GM10266 (cell line): ENCODE measurements around the gene MED15.
"Not testable (repeated sequence)": the region's sequence is repeated elsewhere in the genome, so short reads cannot be mapped to it uniquely, and the experiment has no call there.

Source experiments
- DNase-seq: peaks from one replicate; pipeline ENCODE4 v3.0.0; 2012; ENCODE audit errors: extremely low spot score
- TF ChIP-seq, protein P1 (sequence below): IDR thresholded peaks from 2 replicates; pipeline ENCODE4 v1.5.1; 2012; ENCODE audit warnings: mild to moderate bottlenecking, low read depth; ENCODE audit not compliant: control insufficient read depth, insufficient read depth; ENCODE audit errors: missing control alignments

Gene MED15

DNA sequence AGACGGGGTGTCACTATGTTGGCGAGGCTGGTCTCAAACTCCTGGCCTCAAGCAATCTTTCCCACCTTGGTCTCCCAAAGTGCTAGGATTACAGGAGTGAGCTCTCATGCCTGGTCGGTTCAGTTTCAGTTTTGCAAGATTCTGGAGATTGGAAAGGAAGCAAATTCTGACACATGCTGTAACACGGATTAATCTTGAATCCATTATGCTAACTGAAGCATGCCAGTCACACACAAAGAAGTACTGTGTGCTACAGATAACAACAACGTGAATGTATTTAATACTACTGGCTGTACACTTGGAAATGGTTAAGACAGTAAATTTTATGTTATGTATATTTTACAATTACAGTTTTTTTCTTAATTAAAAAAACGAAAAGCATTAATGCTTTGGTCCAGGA lies 107.6 kb downstream of the MED15 start:
- TF ChIP-seq, protein P1, sequence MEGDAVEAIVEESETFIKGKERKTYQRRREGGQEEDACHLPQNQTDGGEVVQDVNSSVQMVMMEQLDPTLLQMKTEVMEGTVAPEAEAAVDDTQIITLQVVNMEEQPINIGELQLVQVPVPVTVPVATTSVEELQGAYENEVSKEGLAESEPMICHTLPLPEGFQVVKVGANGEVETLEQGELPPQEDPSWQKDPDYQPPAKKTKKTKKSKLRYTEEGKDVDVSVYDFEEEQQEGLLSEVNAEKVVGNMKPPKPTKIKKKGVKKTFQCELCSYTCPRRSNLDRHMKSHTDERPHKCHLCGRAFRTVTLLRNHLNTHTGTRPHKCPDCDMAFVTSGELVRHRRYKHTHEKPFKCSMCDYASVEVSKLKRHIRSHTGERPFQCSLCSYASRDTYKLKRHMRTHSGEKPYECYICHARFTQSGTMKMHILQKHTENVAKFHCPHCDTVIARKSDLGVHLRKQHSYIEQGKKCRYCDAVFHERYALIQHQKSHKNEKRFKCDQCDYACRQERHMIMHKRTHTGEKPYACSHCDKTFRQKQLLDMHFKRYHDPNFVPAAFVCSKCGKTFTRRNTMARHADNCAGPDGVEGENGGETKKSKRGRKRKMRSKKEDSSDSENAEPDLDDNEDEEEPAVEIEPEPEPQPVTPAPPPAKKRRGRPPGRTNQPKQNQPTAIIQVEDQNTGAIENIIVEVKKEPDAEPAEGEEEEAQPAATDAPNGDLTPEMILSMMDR: no peak
- no peak for DNase-seq

DNA sequence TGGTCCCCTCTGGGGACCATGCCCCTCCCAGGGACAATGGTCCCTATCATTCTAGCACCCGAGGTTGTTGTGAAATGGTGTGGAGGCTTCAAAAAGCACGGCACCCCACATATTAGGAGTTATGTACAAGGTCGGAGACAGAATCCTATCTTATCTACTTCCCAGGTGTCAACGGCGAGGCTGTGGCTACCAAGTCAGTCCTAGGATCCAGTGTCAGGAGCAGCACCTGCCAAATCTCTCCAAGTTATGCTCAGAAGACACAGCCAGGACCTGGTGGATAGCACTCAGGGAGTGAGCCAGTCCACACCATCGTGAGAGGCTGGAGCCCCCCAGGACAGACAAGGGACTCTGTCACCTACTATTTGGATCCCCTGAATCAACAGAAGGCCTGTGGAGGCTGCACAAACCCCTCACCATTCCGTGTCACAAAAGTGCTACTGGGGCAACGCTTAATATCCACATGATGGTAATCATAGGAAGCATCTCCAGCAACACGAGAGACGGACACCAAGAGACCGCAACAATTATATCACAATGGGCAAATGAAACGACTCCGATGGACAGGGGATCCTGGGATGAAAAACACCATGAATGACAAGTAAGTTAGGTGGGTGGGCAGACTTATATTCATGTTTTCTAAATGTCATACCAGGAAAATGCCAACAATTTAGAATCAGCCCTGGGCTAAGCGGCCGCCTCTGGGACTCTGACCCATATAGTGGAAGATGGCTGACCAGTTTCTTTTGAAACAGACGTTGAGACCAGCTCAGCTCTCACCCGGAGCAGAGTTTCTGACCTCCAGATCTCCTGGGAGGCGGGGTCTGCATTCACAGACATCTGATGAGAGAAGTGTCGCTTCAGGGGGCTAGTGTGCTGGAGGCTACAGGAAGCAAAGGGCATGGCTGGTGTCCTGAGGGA lies 108.4 kb downstream of the MED15 start:
- no peak for DNase-seq
- TF ChIP-seq, protein P1: no peak

DNA sequence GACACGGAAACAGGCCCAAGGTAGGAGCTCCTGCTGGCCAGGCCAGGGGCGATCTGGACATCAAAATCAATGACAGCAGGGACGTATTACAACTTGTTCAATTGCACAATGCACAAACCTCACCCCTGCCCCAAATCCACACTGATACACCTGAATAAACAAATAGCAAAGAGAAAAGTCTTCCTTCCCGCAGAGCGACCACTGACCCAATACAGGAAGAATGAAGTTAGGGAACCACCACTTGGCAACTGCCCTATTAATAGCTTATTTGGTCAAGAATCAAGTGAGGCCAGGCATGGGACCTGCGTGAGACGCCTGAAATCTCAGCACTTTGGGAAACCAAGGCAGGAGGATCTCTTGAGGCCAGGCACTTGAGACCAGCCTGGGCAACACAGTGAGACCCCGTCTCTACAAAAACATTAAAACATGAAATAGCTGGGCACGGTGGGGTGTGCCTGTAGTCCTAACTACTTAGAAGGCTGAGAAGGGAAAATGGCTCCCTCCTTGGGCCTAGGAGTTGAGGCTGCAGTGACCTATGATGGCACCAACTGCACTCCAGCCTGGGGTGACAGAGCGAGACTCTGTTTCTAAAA lies 109.1 kb downstream of the MED15 start:
- no peak for DNase-seq

DNA sequence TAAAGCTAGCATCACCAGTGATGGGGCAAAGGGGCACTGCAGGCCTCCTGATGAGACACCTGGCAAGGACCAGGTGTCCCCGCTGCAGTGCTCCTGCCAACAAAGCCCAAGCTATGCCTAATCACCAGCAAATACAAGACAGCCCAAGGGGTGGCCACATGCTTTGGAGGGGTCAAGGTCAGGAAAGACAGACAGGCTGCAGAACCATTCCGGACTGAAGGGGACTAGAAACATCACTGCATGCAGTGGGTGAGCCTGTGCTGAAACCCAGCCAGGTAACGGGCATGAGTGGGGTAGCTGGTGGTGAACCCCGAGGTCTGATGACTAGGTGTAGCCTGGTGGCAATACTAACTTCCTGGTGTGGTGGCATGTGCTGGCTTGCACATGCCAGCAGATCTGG lies 111.1 kb downstream of the MED15 start:
- TF ChIP-seq, protein P1: no peak
- DNase-seq: no peak

More for the DNA sequence above, 109.1 kb downstream of the MED15 start:
- TF ChIP-seq, protein P1: no peak

DNA sequence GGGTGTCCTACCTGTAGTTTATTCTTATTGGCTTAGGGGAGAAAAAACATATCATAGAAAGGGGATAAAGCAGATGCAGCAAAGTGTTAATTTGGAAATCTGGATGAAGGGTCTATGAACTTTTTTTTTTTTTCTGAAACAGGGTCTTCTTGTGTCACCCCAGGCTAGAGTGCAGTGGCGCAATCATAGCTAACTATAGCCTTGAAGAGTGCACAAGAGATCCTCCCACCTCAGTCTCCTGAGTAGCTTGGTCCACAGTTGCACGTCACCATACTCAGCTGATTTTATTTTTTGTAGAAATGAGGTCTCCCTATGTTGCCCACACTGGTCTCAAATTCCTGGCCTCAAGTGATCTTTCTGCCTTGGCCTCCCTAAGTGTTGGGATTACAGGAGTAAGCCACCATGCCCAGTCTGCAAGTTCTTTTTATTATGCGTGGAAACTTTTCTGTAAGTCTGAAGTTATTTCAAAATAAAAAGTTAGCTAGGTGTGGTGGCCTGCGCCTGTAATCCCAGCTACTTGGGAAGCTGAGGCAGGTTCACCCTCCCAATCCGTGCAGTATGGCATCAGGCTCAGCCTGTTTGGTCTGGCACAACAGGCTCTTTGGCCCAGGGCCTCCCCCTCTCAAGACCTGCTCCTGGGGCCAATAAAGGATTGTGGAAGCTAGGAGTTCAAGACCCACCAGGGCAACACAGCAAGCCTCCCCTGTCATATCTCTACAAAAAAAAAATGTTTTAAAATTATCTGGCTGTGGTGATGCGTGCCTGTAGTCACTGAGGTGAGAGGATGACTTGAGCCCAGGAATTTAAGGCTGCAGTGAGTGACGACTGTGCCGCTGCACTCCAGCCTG lies 111.9 kb downstream of the MED15 start:
- no peak for DNase-seq
- TF ChIP-seq, protein P1: no peak

DNA sequence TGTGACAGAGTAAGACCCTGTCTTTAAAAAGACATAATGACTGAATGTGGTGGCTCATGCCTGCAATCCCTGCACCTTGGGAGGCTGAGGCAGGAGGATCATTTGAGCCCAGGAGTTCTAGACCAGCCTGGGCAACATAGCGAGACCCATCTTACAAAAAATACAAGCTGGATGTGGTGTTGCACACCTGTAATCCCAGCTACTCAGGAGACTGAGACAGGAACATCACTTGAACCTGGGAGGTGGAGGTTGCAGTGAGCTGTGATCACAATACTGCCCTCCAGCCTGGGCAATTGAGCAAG lies 112.4 kb downstream of the MED15 start:
- DNase-seq: not testable (repeated sequence)

DNA sequence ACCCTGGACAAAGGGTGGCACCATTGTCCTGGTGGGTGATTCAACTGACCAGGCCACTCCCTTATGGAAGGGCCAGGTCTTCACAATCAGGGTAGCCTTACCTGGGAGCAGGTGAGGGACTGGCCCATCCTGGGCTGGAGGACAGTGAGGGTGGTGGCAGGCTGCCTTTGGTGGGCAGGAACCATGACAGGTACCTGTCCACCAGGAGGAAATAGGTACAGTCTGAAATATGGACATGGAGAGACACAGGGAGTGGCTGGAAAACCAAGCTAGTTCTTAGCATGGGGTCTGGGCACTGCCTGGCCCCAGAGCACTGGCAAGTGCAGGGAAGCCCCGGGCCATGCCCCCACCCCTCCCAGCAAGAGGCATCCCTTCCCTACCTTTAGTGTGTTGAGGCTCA lies 113.8 kb downstream of the MED15 start:
- DNase-seq: no peak
- TF ChIP-seq, protein P1: no peak
